Temporal lobe (tissue), 1 donor: ENCODE results near the gene SPTA1. TPM values are rescaled to one million over a fixed set of nuclear protein-coding genes. Genes with fewer than 3 reads are reported as not detected.

Experiments
- total RNA-seq: library from RNA; depleted of rRNA; stranded (reverse); fragments of >200 nt; gene quantifications from one replicate; pipeline ENCODE4 v1.2.3, GENCODE V29; 2014

The SPTA1 gene
- total RNA-seq, 1 donor from 2014 or later = 1.2 TPM

Other genes with a start within 250 kb of the SPTA1 start
- not detected for gene OR10K1, start 224.9 kb downstream of the SPTA1 start, total RNA-seq
- gene OR10R2, start 214.5 kb downstream of the SPTA1 start, total RNA-seq = not detected
- not detected for gene OR6Y1, start 132.3 kb downstream of the SPTA1 start, total RNA-seq
- not detected for gene OR6P1, start 116.1 kb downstream of the SPTA1 start, total RNA-seq
- gene OR10X1, start 106.8 kb downstream of the SPTA1 start, total RNA-seq = not detected
- not detected for gene OR10Z1, start 81.4 kb downstream of the SPTA1 start, total RNA-seq
- gene OR6K2, start 13.9 kb upstream of the SPTA1 start, total RNA-seq = not detected
- not detected for gene OR6K3, start 34.0 kb upstream of the SPTA1 start, total RNA-seq
- not detected for gene OR6K6, start 68.0 kb upstream of the SPTA1 start, total RNA-seq
- gene OR6N1, start 85.5 kb upstream of the SPTA1 start, total RNA-seq = not detected
- not detected for gene OR6N2, start 94.5 kb upstream of the SPTA1 start, total RNA-seq
- gene MNDA, start 144.6 kb upstream of the SPTA1 start, total RNA-seq = 2.0 TPM
- gene PYHIN1, start 244.8 kb upstream of the SPTA1 start, total RNA-seq = 0.25 TPM